CD4-positive, alpha-beta T cell treated with Interleukin-1 beta for 1 hour (primary cell): ENCODE measurements around the gene CYP2D6.
"Not testable (repeated sequence)": the region's sequence is repeated elsewhere in the genome, so short reads cannot be mapped to it uniquely, and the experiment has no call there.

Experiments
- DNase-seq, 2 donors: peaks; one replicate each; pipeline ENCODE4 v3.0.0-alpha.2; 2020 to 2022

Gene CYP2D6

DNA sequence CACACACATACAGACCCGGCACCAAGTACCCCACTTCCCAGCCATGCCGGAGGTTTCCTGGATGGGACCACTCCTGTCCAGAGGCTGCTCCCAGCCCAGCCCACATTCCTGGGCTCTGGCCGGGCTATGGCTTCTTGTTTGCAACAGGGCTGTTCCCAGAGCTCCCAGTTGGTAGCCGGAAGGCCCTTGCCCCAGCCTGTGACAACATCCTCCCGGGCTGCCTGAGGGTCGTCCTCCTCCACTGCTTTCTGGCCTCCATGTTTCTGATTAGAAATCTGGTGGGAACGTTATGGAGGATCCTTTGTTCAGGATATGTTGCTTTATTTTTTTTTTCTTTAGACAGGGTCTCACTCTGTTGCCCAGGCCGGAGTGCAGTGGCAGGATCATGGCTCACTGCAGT, 952 bp upstream of the CYP2D6 start:
- DNase-seq, result no peak

DNA sequence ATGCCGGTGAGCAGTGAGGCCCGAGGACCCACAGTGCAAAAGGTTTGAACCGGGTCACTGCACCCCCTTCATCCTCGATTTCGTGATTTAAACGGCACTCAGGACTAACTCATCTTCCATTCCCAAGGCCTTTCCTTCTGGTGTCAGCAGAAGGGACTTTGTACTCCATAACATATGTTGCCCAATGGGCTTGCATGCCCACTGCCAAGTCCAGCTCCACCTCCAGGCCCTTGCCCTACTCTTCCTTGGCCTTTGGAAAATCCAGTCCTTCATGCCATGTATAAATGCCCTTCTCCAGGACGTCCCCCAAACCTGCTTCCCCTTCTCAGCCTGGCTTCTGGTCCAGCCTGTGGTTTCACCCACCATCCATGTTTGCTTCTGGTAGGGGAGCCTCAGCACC, 428 bp downstream of the CYP2D6 start:
- DNase-seq, result not testable (repeated sequence)

DNA sequence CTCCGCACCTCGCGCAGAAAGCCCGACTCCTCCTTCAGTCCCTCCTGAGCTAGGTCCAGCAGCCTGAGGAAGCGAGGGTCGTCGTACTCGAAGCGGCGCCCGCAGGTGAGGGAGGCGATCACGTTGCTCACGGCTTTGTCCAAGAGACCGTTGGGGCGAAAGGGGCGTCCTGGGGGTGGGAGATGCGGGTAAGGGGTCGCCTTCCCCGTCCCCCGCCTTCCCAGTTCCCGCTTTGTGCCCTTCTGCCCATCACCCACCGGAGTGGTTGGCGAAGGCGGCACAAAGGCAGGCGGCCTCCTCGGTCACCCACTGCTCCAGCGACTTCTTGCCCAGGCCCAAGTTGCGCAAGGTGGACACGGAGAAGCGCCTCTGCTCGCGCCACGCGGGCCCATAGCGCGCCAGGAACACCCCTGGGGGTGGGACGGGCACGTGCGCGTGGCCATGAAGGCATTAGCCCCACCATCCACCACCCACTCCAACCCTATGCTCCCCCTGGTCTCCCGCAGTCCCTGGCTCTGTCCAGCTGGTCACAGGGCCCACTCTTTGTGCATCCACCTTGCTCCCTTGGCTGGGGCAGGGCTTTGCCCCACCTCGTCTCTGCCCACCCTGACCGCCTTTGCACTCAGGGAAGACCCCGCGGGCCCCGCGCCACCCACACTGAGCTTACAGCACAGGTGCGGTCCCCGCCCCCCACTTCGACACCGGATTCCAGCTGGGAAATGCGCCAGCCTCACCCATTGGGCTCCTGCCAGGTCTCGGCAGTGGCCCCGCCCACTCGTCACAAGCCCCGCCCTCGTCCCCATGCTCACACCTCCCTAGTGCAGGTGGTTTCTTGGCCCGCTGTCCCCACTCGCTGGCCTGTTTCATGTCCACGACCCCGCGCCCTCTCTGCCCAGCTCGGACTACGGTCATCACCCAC, 1.6 kb downstream of the CYP2D6 start:
- DNase-seq, result not testable (repeated sequence)

GRCh38 chr22:42128007-42128406, 2.6 kb downstream of the CYP2D6 start:
- DNase-seq, result not testable (repeated sequence)

DNA sequence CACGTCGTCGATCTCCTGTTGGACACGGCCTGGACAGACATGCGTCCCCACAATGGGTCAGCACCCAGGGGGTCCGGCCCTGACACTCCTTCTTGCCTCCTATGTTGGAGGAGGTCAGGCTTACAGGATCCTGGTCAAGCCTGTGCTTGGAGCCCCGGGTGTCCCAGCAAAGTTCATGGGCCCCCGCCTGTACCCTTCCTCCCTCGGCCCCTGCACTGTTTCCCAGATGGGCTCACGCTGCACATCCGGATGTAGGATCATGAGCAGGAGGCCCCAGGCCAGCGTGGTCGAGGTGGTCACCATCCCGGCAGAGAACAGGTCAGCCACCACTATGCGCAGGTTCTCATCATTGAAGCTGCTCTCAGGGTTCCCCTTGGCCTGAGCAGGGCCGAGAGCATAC, 3.0 kb downstream of the CYP2D6 start:
- DNase-seq, result no peak

DNA sequence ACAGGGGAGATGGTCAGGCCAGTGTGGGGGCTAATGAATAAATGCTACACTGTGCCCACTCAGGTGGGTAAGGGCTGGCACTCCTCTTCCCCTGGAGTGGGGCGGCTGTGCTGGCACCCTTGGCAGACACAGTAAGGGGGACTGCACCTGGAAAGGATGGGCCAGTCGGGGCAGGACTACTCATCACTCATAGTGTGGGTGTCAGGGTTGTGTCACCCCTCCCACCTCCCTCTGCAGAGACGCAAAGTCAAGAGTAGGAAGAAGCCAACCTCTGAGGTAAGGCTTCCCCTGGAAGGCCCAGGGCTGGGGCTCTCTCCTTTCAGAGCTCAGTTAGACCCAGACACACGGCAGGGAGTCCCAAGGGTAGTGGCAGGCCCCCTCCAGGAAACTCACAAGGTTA, 7.1 kb downstream of the CYP2D6 start:
- not testable (repeated sequence) for DNase-seq

DNA sequence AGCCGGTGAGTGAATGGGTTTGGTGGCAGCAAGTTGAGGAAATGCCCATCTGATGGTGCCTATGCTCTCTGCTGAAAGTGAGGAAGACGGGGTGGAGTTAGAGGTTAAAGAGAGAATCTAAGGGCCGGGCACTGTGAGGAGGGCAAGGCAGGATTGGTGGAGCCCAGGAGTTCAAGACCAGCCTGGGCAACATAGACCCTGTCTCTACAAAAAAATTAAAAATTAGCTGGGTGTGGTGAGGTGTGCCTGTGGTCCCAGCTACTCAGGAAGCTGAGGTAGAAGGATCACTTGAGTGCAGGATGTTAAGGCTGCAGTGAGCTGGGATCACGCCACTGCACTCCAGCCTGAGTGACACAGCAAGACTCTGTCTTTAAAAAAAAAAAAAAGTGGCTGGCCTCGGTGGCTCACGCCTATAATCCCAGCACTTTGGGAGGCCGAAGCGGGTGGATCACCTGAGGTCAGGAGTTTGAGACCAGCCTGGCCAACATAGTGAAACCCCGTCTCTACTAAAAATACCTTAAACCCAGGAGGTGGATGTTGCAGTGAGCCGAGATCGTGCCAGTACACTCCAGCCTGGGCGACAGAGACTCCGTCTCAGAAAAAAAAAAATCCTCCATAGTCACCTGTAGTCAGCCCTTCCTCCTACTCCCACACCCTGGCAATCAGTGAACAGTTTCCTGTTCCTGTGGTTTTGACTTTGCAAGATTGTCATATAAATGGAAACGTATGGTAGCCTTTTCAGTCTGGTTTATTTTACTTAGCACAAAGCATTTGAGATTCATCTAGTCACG, 10.2 kb downstream of the CYP2D6 start:
- peak in 1 of 2 donors; percentile 51 for DNase-seq

- DNase-seq, result no peak
Observed at GRCh38 chr22:42116848-42117424, 13.7 kb downstream of the CYP2D6 start.

- DNase-seq, result not testable (repeated sequence)
Observed at GRCh38 chr22:42115420-42115830, 15.2 kb downstream of the CYP2D6 start.

GRCh38 chr22:42114721-42115120, 15.9 kb downstream of the CYP2D6 start:
- no peak for DNase-seq

DNA sequence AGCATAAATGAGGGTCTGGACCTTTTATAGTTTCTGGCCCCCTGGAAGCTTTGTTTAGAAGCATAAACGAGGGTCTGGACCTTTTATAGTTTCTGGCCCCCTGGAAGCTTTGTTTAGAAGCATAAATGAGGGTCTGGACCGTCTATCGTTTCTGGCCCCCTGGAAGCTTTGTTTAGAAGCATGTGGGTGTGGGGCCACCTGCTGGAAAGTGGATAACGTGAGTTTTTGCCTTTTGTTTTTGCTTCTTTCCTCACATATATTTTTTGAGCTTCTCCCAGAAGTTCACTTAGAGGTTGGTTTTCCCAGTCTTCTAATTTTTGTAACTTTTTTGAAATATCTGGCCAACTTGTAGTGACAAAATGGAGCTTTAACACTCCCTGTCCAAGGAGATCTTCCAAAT, 17.8 kb downstream of the CYP2D6 start:
- DNase-seq, result not testable (repeated sequence)

- no peak for DNase-seq
Observed at GRCh38 chr22:42111798-42112197, 18.8 kb downstream of the CYP2D6 start.

GRCh38 chr22:42108848-42109247, 21.8 kb downstream of the CYP2D6 start:
- DNase-seq, result no peak

DNA sequence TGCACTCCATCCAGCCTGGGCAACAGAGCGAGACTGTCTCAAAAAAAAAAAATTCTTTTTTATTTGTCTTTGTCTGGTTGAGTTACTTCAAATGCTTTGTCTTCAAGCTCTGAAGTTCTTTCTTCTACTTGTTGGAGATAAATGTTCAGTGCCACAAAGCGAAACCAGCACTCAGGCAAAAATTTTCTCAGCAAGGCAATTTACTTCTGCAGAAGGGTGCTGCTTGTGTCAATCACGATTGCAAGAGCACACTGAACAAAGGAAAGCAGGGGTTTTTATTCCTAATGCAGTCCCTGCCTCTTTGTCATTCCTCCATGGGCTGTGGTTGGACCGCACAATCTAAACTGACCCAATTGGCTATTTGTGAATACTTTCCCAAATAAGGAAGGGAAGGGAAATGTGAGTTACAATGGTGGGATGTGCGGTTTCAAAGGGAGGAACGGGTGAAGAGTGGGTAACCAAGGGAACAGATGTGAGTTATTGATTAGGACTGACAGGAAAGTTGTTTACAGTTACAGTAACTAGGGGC, 26.2 kb downstream of the CYP2D6 start:
- not testable (repeated sequence) for DNase-seq

DNA sequence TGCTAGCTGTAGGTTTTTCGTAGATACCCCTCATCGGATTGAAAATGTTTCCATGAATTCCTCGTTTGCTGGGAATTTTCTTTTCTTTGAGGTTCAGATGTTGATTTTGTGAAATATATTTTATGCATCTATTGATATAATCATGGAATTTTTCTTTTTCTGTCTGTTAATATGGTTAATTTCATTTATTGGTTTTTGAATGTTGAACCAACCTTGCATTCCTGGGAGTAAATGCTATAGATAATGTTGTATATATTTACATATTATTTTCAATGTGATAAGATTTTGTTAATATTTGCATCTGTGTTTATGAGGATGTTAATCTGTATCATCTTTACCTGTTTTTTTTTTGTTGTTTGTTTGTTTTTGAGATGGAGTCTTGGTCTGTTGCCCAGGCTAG, 29.4 kb downstream of the CYP2D6 start:
- no peak for DNase-seq

- DNase-seq, result peak in 1 of 2 donors; percentile 27
Observed at GRCh38 chr22:42091455-42091782, 39.2 kb downstream of the CYP2D6 start.

DNA sequence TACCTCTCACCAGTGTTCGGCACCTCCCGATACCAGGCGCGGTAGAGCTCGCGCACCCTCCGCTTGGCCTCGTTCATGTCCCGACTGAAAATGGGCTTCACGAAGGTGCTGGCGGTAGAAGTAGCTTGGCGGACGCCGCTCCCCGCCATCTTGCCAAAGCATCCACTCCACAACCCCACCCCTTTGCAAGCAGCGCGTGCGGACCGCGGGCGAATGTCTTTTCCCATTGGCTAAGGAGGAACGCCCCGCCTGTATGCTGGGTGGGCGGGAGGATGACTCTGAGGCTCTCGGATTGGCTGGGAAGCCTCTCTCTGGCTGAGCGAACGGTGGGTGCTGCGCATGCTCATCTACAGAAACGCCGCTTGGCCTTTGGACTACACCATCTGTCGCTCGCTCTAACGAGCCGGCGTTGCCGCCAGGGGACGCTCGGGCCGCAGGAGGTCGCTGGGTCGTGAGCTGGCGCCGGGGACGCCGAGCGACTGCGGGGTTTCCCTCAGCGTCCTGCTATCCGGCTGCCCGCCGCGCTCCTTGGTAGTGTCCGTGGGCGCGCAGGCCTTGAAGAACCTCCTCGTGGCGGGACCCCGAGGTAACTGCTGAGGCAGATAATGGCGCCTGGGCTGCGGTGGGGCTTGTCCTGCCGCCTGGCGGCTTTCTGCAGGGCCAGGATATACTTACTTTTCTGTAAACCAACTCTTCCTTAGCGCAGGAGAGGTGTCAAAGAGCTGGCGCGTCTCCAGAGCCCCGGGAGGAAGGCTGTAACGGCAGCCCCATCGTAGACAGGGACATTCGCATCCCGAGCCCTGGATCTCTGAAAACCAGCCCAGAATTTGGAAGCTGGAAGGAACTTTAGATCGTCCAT, 39.8 kb downstream of the CYP2D6 start, which contains the start of gene NDUFA6:
Gene NDUFA6 (minus strand): TSS at position 177 of the 859 bp plus-strand sequence. CDS start 28 bp downstream, at position 149.
- peak; percentile 99 to 100 for DNase-seq

- no peak for DNase-seq
Observed at GRCh38 chr22:42086051-42086450, 44.6 kb downstream of the CYP2D6 start.

- DNase-seq, result no peak
Observed at GRCh38 chr22:42084874-42085273, 45.7 kb downstream of the CYP2D6 start.

GRCh38 chr22:42083119-42083518, 47.5 kb downstream of the CYP2D6 start:
- no peak for DNase-seq

DNA sequence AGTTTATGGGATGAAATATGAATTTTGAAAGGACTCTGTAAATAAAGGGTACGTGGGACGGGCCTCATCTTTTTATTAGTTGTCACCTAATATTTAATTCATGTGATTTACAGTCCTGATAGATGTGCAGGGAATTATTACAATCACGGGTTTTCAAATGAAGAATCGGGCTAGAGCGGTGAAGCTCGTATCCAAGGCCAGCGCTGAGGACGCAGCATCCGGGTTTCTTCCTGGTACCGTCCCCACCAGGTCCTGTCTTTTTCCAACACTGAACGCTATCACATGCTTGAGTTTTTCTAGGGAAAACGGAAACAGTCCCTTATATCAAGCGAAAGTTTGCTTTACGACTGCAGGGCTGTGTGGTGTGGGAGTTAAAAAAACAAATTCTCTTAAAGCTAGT, 50.3 kb downstream of the CYP2D6 start:
- peak; percentile 7 to 29 for DNase-seq
